LoVo (cell line): ENCODE results near the gene PRRX2.
"Not testable (repeated sequence)": the region's sequence is repeated elsewhere in the genome, so short reads cannot be mapped to it uniquely, and the experiment has no call there.

ENCODE experiments used
- DNase-seq: peaks from one replicate; pipeline ENCODE4 v3.0.0-alpha.2; 2016; ENCODE audit warnings: low spot score

Gene PRRX2

DNA sequence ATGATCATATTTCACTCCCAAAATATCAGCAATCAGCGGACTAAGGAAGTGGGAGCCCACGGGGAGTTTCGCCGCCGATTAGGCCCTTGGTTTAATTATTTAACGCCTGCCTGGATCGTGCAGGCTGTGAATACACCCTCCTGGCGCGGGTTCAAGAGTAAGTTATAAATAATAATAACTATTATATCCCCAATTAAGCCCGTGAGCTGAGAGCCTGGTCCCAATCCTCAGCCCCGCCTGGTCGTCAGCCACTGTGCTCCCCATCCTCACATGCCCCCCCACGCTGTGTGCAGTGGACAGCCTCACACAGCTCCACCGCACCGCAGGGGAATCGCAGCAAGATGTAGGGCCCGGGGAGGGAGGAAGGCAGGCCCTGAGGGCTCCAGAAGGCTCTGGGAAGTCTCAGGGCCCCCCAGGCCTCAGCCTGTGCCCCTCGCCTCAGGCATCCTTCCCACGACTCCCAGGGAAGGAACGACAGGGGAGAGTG is 10.8 kb upstream of the PRRX2 start:
- no peak for DNase-seq

DNA sequence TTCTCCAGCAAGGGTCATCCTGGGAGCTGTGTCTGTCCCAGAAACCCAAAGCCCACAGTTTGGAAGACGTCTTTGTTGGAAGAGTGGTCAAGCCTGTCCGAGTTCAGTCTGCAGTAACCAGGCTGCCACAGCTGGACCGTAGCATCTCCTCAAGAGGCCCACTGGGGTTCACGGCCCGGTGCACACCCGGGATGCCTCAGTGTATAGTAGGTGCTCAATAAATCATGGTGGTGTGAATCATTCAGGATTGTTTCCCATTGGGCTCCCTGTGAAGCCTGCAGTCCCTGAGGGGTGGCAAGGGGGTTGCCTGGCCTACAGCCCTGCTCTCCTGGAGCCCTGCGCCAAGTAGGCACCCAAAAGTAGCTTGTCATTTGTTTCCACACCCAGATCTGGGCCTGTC is 10.3 kb upstream of the PRRX2 start:
- DNase-seq: no peak

DNA sequence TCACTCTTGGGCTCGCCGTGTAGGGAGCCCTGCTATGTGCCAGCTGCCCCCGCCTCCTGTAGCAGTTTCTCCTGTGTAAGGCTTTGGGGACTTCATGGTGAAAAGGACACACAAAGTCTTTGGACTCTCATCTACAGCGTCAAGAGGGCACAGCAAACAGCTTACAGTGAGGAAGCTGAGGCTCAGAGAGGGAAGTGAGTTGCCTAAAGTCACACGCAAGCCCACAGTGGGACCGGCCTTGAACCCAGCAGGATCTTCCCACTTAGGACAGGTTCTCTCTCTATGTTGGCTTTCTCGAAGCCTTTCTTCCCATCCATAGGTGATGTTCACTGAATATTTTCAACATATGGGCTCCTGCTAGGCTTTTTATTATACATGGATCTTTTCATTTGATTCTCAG is 9.8 kb upstream of the PRRX2 start:
- DNase-seq: no peak

DNA sequence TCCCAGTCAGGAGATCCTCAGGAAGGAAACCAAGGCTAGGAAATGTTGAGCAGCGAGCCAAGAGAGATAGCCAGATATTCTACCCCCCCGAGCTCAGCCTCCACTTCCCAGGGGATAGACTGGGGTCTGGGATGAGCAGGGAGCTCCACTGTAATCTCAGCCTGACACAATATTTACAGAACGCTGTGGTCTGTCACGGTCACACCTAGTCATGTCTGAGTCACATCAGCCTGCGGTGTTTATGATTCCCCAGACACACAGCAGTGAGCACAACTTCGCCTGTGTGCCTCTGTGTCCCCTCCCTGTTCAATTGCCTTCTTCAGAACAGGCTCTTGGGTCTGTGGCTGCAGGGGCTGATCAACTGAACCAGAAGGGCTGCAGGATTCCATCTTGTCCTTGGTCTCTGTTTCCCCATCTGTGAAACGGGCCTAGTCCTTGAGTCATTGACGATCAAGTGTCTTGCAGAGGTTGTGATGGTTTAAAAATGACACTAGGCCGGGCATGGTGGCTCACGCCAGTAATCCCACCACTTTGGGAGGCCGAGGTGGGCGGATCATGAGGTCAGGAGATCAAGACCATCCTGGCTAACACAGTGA is 8.6 kb upstream of the PRRX2 start:
- DNase-seq: peak; percentile 60

DNA sequence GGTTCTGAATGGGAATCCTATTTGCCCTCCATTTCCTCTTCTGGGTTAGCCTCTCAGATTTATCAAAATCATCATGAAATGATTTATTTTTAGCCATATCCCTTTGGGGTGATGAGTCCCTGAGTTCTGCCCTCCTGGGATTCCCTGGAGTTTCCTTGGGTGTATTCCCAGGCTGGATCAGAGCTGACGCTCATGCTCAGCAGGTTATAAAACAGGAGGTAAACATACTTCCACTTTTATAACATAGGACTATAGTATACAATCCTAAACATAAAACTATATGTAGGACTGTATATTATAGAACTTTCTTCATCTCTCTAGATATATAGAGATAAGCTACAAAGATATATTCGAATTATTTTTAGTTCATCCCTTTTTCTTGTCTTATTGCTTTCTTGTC is 4.4 kb upstream of the PRRX2 start:
- no peak for DNase-seq

DNA sequence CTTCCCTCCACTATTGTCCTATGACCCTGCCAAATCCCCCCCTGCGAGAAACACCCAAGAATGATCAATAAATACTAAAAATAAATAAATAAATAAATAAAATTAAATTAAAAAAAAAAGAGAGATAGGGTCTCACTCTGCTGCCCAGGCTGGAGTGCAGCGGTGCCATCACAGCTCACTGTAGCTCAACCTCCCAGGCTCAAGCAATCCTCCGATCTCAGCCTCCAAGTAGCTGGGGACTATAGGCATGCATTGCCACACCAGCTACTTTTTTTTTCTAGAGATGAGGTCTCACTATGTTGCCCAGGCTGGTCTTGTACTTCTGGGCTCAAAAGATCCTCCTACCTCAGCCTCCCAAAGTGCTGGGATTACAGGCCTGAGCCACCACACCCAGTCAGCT is 3.2 kb upstream of the PRRX2 start:
- DNase-seq: not testable (repeated sequence)

DNA sequence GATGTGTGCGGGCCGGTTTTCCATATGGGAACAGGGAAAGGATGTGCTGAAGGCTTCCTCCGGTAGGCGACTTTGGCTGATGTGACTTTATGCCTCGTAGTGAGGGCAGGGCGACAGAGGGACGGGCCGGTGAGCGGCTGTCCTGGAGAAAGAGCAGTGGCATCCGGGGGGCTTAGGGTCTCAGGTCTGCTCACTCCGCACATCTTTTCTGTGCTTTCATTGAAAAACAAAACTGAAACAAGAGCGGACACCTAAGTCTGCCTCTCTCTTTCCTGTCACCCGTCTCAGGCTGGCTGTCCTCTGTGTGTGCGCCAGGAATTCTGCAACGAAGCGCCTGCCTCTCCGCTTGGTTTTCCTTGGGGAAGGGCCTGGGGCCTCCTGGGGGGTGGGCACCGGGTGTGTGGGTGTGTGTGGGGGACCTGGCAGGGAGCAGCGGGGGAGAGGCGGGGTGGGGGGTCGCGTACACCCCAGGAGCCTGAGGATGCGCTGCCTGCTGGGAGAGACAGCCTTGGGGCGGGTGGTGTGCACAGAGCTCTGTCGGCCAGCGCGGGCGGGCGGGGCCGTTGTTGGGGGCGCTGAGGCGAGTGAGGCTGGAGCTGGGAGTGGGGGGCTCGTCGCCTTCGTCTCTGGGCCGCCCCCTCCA is 580 bp upstream of the PRRX2 start:
- no peak for DNase-seq

DNA sequence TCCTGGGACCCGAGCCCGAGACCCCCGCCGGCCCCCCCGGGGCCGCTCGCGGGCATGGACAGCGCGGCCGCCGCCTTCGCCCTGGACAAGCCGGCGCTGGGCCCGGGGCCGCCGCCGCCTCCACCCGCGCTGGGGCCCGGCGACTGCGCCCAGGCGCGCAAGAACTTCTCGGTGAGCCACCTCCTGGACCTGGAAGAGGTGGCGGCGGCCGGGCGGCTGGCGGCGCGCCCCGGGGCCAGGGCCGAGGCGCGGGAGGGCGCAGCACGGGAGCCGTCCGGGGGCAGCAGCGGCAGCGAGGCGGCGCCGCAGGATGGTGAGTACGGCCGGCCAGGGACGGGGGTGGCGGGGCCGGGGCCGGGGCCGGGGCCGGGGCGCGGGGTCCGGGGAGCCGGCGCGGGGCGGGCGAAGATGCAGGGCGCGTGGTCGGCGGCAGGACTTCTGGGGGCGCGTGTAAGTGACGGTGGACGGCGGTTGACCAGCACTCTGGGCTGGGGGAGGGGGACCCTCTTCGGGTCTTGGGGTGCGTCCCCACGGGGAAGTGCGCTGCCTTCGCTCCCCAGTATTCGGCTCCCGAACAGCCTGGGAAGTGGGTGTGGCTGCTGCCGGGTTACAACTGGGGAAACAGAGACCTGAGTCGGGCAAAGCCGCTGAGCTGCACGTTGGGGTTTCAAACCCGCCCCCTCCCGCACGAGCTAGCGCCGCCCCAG is 520 bp downstream of the PRRX2 start:
- no peak for DNase-seq

DNA sequence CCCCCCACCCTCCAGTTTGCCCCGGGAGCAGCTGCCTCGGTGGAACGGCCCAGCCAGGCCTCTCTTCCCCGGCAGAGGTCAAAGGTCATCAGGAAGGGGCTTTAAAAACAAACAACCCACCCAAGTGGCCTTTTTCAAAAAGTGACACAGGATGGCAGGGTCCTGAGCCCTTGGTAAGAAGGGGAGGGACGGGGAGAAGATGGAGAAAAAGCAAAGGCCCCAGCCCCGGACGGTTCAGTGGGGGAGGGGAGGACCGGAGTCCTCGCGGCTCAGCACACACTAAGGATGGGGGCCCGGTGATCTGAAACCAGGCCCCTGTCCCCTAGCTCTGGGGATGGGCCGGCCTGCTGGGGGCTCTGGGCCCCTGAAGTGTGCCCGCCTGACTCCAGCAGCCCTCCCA is 1.1 kb downstream of the PRRX2 start:
- no peak for DNase-seq

DNA sequence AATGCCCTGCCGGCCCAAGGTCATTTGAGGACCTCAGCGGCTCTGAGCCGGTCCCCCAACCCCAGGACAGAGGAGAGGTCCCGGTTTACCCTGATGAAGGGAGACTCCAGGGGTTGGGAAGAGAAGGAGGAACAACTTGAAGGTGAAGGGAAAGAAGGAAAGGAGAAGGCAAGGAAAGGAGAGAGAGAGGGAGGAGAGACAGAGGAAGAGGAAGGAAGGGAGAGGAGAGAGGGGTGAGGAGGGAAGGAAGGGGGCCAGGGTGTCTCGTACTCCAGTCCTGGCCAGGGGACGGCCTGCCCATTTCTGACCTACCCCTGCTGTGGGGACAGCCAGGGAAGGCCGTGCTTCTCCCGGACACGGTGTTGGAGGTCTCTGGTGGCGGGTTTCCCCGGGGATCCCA is 1.9 kb downstream of the PRRX2 start:
- no peak for DNase-seq

DNA sequence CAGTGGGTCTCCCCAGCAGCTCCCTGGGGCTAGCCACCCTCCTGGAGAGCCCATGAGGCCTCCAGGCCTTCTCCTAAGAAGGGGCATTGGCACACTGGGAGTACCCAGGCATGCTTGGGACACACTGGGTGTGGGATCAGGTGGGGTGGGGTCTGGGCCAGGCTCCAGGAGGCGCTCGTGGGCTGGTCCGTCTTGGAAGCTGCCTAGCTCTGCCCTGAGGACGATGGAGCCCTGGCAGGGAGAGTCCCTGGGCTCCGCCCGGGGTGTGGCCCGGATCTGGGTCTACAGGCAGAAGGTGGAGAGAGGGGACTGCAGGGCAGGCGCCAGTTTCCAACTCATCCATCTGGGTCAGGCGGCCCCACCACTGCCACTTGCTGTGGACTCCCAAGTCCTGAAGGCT is 2.4 kb downstream of the PRRX2 start:
- no peak for DNase-seq

DNA sequence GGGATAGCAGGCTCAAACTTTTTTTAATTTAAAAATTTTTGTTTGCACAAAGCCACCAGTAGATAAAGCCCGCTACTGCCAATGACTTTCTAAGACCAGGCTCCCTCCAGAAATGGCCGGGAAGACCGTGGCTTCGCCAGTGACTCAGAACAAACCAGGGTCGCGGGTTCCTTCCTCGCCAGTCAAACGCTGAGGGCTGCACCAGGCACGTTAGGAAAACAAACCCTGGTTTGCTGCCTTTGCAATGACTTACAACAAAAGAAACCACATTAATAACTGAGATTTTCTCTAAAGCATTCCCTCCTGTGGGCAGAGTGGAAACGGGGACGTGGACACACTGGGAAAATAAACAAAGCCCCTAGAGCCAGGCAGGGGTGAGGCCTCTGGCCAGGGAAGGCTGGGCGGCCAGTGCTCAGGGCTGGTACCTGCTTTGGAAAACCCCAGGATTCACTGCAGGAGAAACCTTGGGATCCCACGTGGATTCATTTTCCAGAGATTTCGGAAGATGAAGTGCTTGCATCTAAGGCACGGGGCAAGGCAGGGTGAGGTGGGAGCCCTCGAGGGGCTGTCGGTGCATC is 3.8 kb downstream of the PRRX2 start:
- no peak for DNase-seq

DNA sequence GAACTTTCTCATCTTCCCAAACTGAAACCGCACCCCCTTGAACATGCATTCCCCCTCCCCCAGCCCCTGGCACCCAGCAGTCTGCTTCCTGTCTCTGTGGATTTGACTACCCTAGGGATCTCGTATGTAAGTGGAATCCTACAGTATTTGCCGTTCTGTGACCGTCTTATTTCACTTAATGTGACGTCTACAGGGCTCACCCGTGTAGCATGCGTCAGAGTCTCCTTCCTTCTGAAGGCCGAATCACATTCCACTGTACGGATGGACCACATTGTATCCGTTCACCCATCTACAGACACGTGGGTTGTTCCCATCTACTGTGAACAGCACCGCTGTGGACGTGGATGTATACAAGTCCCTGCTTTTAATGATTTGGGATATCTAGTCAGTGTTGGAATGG is 4.5 kb downstream of the PRRX2 start:
- no peak for DNase-seq

DNA sequence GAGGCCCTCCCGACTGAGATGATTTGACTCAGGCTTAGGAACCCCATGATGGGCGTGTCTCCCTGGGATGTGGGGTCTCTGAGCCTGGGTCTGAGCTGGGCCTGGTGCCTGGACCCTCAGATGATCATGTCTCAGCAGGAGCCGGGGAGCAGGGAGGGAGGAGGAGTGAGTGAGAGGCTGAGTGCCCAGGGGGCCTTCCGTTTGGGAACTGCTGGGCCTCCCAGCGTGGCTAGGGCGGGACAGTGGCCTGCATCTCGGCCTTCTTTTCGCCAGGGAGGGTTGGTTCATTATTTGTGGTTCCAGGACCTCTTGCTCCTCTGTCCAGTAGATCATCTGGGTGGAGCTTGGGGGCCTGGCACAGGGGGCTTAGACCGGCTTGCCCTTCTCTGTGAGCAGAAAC is 5.6 kb downstream of the PRRX2 start:
- DNase-seq: no peak

DNA sequence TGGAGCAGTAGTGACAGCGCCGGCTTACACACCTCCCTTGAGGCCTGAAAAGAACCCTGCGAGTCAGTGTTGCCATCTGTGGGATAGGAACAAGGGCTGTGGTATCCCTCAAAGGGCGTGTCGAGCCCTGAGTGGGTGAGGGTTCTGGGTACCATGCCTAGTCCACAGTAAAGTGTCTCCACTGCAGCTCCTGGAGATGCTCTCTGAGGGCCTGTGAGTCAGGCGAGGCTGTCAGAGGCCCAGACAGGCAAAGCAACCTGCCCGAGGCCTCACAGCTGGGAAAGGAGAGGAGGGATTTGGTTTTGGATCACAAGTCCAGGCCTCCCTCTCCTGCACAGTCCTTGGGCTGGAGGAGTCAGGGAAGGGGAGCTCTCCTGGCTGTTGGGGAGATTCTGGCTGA is 6.1 kb downstream of the PRRX2 start:
- no peak for DNase-seq

DNA sequence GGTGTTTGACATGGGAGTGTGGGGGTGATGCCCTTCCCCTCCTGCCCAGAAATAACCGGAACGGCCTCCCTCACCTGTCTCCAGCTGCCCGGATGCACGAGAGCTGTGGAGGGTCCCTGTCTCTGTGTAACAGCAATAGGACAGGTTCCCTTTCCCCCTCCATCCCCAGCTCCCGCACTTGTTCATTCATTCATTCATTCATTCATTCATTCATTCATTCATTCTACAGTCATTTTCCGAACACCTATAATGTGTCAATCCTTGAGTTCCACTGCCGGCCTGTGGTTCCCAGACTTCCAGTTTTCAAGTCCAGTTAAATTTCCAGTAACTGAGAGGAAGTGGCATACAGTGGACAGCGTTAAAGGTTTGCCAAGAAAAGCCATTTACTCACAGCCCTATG is 7.3 kb downstream of the PRRX2 start:
- DNase-seq: no peak

DNA sequence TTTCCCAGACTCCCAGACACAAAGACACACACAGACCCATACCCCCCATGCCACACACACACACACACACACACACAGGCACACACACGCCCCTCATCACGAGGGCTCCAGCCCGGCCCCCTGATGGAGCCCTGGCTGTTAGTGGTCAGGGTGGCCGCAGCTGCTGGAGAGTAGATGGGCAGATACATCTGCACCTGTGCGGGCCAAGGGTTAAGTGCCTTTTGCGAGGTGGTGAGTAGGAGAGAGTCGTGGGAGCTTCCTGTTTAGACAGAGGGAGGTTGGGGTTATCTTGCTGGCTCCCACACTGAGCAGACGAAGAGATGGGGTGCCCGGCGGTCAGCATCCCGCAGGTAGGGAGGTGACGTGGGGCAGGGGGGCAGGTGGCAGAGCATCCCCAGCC is 8.2 kb downstream of the PRRX2 start:
- no peak for DNase-seq

DNA sequence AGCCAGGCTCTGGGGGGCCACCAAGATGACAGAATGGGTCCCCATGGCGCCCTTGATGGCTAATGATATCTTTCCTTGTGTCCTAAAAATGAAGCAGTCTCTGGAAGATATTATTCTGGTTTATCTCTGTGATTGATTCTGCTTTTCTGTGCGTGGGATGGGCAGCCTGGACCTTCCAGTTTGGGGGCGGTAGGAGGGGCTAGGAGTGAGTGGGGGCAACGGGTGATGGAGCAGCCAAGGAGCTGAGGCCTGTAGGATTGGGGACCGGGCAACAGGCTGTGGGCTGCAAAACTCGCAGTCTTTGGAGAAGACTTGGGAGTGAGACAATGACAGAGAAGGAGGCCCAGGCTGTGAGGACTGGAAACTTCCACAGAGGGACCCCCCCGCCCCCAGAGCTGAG is 8.8 kb downstream of the PRRX2 start:
- no peak for DNase-seq

DNA sequence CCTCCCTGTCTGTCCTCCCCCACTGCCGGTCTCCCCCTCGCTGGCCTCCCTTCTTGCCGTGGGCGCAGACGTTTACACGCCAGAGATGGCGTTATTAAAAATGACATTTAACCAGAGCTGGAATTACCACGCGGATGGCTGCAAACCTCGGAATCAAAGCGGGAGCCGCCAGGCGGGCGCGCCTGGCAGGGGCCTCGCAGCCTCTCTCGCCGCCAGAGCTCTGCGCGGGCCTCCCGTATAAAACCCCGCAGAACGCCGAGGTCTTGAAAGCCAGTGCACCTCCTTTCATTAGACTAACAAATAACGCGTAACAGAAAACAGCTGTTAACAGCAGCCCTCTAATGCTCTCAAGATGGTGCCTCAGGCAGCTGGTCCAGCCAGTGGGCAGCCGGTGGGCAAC is 10.2 kb downstream of the PRRX2 start:
- no peak for DNase-seq

DNA sequence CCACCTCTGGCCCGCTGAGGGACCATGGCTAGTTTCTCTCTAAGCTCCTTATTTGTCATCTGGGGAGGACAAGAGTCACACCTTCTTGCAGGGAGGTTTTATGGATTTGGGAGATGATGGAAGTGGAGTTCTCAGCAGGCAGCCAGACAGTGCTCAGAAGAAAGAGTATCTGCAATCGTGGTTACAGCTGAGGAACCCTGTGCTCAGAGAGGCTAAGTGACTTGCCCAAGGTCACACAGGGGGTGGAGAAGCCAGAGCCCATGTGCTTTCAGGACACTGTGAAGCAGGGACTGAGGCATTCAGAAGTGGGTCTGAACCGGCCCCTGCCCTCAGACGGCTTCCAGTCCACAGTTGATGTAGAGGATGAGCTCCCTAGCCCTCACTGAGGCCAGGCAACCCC is 10.8 kb downstream of the PRRX2 start:
- DNase-seq: no peak

DNA sequence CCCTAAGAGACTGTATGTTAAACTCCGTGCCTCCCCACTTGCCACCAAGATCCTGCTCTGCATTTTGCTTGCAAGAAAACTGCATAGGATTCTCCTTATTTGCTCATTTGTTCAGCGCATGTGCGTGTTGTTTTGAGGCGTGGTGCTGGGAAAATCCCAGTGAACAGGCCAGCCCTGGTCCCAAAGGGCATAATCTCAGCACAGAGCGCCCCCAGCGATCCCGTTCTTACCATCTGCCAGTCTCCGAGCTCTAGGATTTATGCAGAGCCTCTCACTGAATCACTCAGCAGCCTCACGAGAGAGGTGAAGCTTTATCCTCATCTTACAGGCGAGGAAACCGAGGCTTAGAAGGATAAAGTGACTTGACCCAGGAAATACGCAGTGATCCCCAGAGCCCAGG is 11.5 kb downstream of the PRRX2 start:
- no peak for DNase-seq

DNA sequence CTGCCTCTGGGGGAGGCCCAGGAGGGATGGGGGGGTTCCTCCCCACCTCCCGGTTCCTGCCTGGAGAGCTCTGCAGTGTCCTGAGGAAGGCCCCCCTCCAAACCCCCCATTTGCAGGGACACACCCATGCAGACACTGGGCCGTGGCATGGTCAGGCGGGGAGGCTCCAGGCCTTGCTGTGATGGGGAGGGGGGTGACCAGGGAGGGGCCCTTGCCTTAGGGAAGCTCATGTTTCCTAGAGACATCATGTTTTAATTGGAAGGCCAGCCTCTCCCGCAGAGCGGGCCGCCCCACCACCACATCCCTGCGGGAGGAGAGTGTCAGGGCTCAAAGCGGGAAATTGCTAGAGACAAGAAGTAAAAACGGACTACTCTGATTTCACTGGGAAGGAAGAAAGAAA is 12.0 kb downstream of the PRRX2 start:
- no peak for DNase-seq

DNA sequence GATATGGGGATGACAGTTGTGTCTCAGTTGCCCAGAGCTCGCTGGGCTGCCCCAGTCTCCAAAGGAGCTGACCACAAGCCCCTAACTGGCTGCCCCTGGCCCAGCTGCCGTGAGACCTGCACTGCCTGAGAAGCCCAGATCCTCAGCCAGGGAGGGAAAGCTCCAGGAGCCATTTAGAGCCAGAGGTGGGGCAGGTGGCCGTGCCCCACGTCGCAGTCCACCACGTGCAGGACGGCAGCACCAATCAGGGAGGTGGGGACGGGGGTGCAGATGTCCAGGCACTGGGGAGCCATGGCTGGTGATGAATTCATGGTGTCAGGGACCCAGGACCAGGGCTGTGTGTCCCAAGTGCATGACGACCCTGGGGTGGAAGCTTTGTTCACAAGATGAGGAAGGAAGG is 13.4 kb downstream of the PRRX2 start:
- no peak for DNase-seq
